GM12891 (cell line): ENCODE data around the gene MMS19.

Experiments used
- POLR2A ChIP-seq: IDR thresholded peaks from 2 replicates; pipeline ENCODE4 v1.6.1; 2011; ENCODE audit warnings: low read depth, low read length, control low read depth
- POLR2AphosphoS5 ChIP-seq: IDR thresholded peaks from 2 replicates; pipeline ENCODE4 v1.6.1; 2011; ENCODE audit warnings: low read depth, low read length, control low read depth
- SPI1 ChIP-seq: IDR thresholded peaks from 2 replicates; pipeline ENCODE4 v1.6.1; 2011; ENCODE audit warnings: low read depth, low read length, control low read depth
- TAF1 ChIP-seq: IDR thresholded peaks from 2 replicates; pipeline ENCODE4 v1.6.1; 2011; ENCODE audit warnings: low read depth, low read length, control low read depth

DNA sequence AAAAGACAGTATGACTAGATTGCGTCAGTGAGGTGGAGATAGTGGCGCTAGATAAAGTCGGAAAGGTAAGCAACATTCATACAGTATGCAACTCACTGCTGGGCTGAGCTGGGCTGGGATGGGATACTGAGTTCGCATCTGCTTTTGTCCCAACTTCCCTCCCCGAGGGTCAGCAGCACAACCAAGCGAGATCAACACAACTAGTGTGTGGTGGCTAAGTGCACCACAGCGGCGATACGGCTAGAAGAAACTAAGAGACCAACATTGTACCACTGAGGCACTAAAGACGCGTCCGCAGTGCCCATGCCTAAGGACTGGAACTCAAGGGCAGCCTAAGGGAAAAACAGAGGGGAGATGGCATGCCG is 52.9 kb downstream of the MMS19 start:
- no peak for TF ChIP-seq POLR2A
- TF ChIP-seq TAF1, result no peak
- no peak for TF ChIP-seq POLR2AphosphoS5
- no peak for TF ChIP-seq SPI1
